CD14-positive monocyte (primary cell): ENCODE measurements around the gene KCNT2. TPM values are rescaled to one million over a fixed set of nuclear protein-coding genes. Genes with fewer than 3 reads are reported as not detected.

Experiments
- DNase-seq, 3 donors: peaks; one replicate each; pipeline ENCODE4 v3.0.0-alpha.2; 2011 to 2022
- H2AFZ ChIP-seq: 2 replicates; pipeline ENCODE4 v1.6.0; 2012; ENCODE audit warnings: mild to moderate bottlenecking, low read depth, low read length, inconsistent platforms; ENCODE audit not compliant: insufficient read depth, poor library complexity, severe bottlenecking
- H3K27ac ChIP-seq, 2 donors: 1 replicate in 1 of 2; 2 replicates in 1 of 2; pipeline ENCODE4 v1.5.1; 2012 to 2013; ENCODE audit warnings: low read length in 2 of 2, control low read depth in 1 of 2, inconsistent platforms in 1 of 2, low read depth in 1 of 2, mild to moderate bottlenecking in 1 of 2
- H3K27me3 ChIP-seq, 2 donors: one replicate each; pipeline versions ENCODE4 v1.6.0 to v1.6.1; 2011 to 2013; ENCODE audit warnings: low read length in 2 of 2; ENCODE audit not compliant: control insufficient read depth in 2 of 2, insufficient read depth in 2 of 2
- H3K36me3 ChIP-seq, 2 donors: replicated peaks in 1 of 2; 1 replicate in 1 of 2; 2 replicates in 1 of 2; pipeline versions ENCODE4 v1.5.1 to v1.6.1; 2012 to 2013; ENCODE audit warnings: low read length in 2 of 2, control low read depth in 1 of 2, inconsistent platforms in 1 of 2, mild to moderate bottlenecking in 1 of 2; ENCODE audit not compliant: insufficient read depth in 2 of 2, control insufficient read depth in 1 of 2
- H3K4me1 ChIP-seq, 2 donors: 1 replicate in 1 of 2; 2 replicates in 1 of 2; pipeline versions ENCODE4 v1.5.1 to v1.6.1; 2012 to 2013; ENCODE audit warnings: low read length in 2 of 2, control low read depth in 1 of 2, inconsistent platforms in 1 of 2, mild to moderate bottlenecking in 1 of 2, moderate library complexity in 1 of 2; ENCODE audit not compliant: insufficient read depth in 2 of 2, control insufficient read depth in 1 of 2
- H3K4me2 ChIP-seq: replicated peaks from 2 replicates; pipeline ENCODE3; 2012; ENCODE audit warnings: low read length, moderate library complexity, mild to moderate bottlenecking; ENCODE audit not compliant: poor library complexity, severe bottlenecking; ENCODE audit errors: extremely low read depth
- H3K4me3 ChIP-seq, 3 experiments: fragments of 200-600 bp in 1 of 3; sonication (generic) in 1 of 3; replicated peaks in 1 of 3; 1 replicate in 2 of 3; 2 replicates in 1 of 3; pipeline ENCODE4 v1.5.1; 2011 to 2013; ENCODE audit warnings: low read length in 3 of 3, mild to moderate bottlenecking in 3 of 3, control low read depth in 2 of 3, low read depth in 2 of 3, inconsistent platforms in 1 of 3, moderate library complexity in 1 of 3
- H3K79me2 ChIP-seq: 2 replicates; pipeline ENCODE4 v1.6.0; 2012; ENCODE audit warnings: mild to moderate bottlenecking, control low read depth, inconsistent platforms, low read length, moderate library complexity; ENCODE audit not compliant: insufficient read depth
- H3K9ac ChIP-seq: 2 replicates; pipeline ENCODE4 v1.6.0; 2017; ENCODE audit warnings: low read length, mild to moderate bottlenecking; ENCODE audit not compliant: insufficient read depth, poor library complexity, severe bottlenecking
- H3K9me3 ChIP-seq, 2 donors: replicated peaks in 1 of 2; 1 replicate in 1 of 2; 2 replicates in 1 of 2; pipeline versions ENCODE4 v1.5.1 to v1.6.1; 2012 to 2013; ENCODE audit warnings: low read length in 2 of 2, control low read depth in 1 of 2; ENCODE audit not compliant: control insufficient read depth in 1 of 2, insufficient read depth in 1 of 2
- H4K20me1 ChIP-seq: 2 replicates; pipeline ENCODE4 v1.6.0; 2012; ENCODE audit warnings: mild to moderate bottlenecking, low read length, control low read depth, moderate library complexity; ENCODE audit not compliant: insufficient read depth
- H3K27ac Mint-ChIP-seq, 7 donors: one replicate each; pipeline ENCODE4 v1.8.0; 2020; ENCODE audit warnings: mild to moderate bottlenecking in 7 of 7, mixed read lengths in 7 of 7, moderate library complexity in 6 of 7, inconsistent platforms in 2 of 7
- H3K27me3 Mint-ChIP-seq, 3 donors: one replicate each; pipeline ENCODE4 v1.8.0; 2021 to 2022; ENCODE audit warnings: low read depth in 3 of 3, mild to moderate bottlenecking in 3 of 3, mixed read lengths in 3 of 3, moderate library complexity in 3 of 3, inconsistent platforms in 1 of 3
- H3K36me3 Mint-ChIP-seq, 2 donors: one replicate each; pipeline ENCODE4 v1.8.0; 2020; ENCODE audit warnings: mixed read lengths in 2 of 2, inconsistent platforms in 1 of 2, mild to moderate bottlenecking in 1 of 2
- H3K4me1 Mint-ChIP-seq: one replicate; pipeline ENCODE4 v1.8.0; 2020; ENCODE audit warnings: mild to moderate bottlenecking, mixed read lengths
- H3K4me3 Mint-ChIP-seq, 2 donors: one replicate each; pipeline ENCODE4 v1.8.0; 2020; ENCODE audit warnings: mild to moderate bottlenecking in 2 of 2, mixed read lengths in 2 of 2, moderate library complexity in 1 of 2
- H3K9me3 Mint-ChIP-seq, 7 donors: one replicate each; pipeline ENCODE4 v1.8.0; 2020 to 2022; ENCODE audit warnings: mixed read lengths in 7 of 7, mild to moderate bottlenecking in 6 of 7, moderate library complexity in 6 of 7, inconsistent platforms in 2 of 7
- CTCF ChIP-seq: fragments of 200-600 bp; IDR thresholded peaks from one replicate; pipeline ENCODE4 v1.8.0; 2022; ENCODE audit warnings: antibody characterized with exemption, mild to moderate bottlenecking
- WGBS: methylation state at CpG from one replicate; pipeline ENCODE4 v1.1.5; 2013; ENCODE audit warnings: missing lambda C conversion rate; ENCODE audit not compliant: insufficient coverage; 5-methylcytosine and 5-hydroxymethylcytosine counted together
- intact Hi-C, 2 donors: fragments of 100-400 bp; cut with micrococcal nuclease; formaldehyde crosslinking; loops; one replicate each; pipeline versions ENCODE4 v1.15.0 to v1.15.1; 2023
- polyA plus RNA-seq, 3 donors: library from polyadenylated mRNA; depleted of rRNA in 1 of 3; unstranded in 2 of 3; stranded (reverse) in 1 of 3; fragments of 300-500 nt in 2 of 3; fragments of >200 nt in 1 of 3; fragmentation: Illumina TruSeq in 2 of 3; gene quantifications; 1 replicate in 2 of 3; 2 replicates in 1 of 3; pipeline ENCODE4 v1.2.3, GENCODE V29; 2012 to 2021

The KCNT2 gene
- polyA plus RNA-seq, 3 donors: not detected

GRCh38 chr1:196412326-196412725, 195.9 kb downstream of the KCNT2 start:
- Histone ChIP-seq H4K20me1 (no peaks in the 10 kb centered on the region), H3K4me3 (no peak overlapping the region), H3K4me1 (no peaks in the 10 kb centered on the region), H3K79me2 (no peaks in the 10 kb centered on the region), H3K27ac (no peak overlapping the region), H3K27me3 (no peaks in the 10 kb centered on the region), H3K9me3 (no peaks in the 10 kb centered on the region), H3K9ac (no peak overlapping the region), H3K36me3 (no peaks in the 10 kb centered on the region), H2AFZ (no peak overlapping the region), H3K4me2 (no peak overlapping the region)
- DNase-seq: no peak
- peaks cover 0 to 7% (median 2%) of the 10 kb centered on the region in 7 donors for H3K9me3 Mint-ChIP-seq
- H3K4me3 Mint-ChIP-seq: no peak overlapping the region
- H3K27me3 Mint-ChIP-seq: no peaks in the 10 kb centered on the region
- H3K27ac Mint-ChIP-seq: no peak overlapping the region
- no CpG with 5 or more reads among the region's 2 CpGs for WGBS
- H3K4me1 Mint-ChIP-seq: no peaks in the 10 kb centered on the region
- intact Hi-C loops: no loop called here
- no peaks in the 10 kb centered on the region for H3K36me3 Mint-ChIP-seq
- TF ChIP-seq CTCF: no peak

GRCh38 chr1:196410768-196411167, 197.5 kb downstream of the KCNT2 start:
- no peak overlapping the region for H3K27ac ChIP-seq
- DNase-seq: no peak
- Mint-ChIP-seq H3K4me3 (no peak overlapping the region), H3K27me3 (no peaks in the 10 kb centered on the region), H3K9me3 (peaks cover 0 to 7% (median 2%) of the 10 kb centered on the region in 7 donors), H3K4me1 (no peaks in the 10 kb centered on the region), H3K27ac (no peak overlapping the region), H3K36me3 (no peaks in the 10 kb centered on the region)
- no peaks in the 10 kb centered on the region for H3K79me2 ChIP-seq
- no peak overlapping the region for H3K4me2 ChIP-seq
- H3K36me3 ChIP-seq: no peaks in the 10 kb centered on the region
- no peaks in the 10 kb centered on the region for H3K4me1 ChIP-seq
- no peaks in the 10 kb centered on the region for H3K27me3 ChIP-seq
- intact Hi-C loops: no loop called here
- no peak for TF ChIP-seq CTCF
- no peaks in the 10 kb centered on the region for H3K9me3 ChIP-seq
- no peak overlapping the region for H3K4me3 ChIP-seq
- no peaks in the 10 kb centered on the region for H4K20me1 ChIP-seq
- no peak overlapping the region for H2AFZ ChIP-seq
- no peak overlapping the region for H3K9ac ChIP-seq
